ENCODE results near the gene MXD1. TPM values are rescaled to one million over a fixed set of nuclear protein-coding genes. Genes with fewer than 3 reads are reported as not detected.

MXD1 gene
- total RNA-seq, 2 donors from 2014 or later: 0.73 to 5.5 TPM

DNA sequence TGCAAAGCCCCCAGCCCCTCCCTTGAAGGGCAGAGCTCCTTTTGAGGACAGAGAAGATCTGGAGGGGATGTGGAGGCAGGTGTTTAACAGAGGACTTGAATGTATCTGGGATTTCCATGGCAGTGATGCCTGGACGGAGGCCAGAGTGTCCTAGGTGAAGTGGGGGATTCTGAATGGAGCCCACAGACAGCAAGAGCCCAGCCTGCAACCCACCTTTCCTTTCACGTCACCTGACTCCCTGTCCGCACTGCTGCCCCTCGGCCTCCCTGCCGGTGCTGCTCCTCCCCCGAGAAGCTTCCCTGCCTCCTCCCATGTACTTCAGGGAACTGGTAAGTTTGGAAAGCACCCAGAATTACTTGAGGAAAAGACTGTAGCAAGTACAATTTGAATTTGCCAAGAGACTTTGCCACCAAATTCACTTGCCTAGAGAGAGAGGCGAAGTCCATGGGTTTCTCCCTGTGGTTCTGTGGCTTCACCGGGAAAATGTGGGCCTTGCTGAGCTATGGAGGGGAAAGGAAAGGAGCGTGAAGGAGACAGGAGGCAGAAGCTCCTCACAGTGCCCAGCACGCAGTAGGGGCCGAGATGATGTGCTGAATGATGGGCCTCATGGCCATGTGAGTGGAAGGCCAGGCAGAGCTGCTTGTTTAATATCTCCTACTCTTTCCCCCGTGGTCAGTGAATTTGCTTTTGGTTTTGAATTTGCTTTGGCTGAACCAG, 60.4 kb downstream of the MXD1 start:
- Mint-ChIP-seq H3K36me3 (ENCODE audit: low read depth) (no peaks in the 10 kb centered on the region), H3K4me3 (no peak overlapping the region), H3K27me3 (ENCODE audit: insufficient read depth) (peaks cover 4% of the 10 kb centered on the region), H3K4me1 (peaks cover 19% of the 10 kb centered on the region), H3K27ac (no peak overlapping the region), H3K9me3 (peaks cover under 1% of the 10 kb centered on the region)
- no peaks in the 10 kb centered on the region for H3K36me3 ChIP-seq (ENCODE audit: control insufficient read depth, insufficient read depth, low read length)
- H3K4me3 ChIP-seq (ENCODE audit: low read length): no peak overlapping the region
- H3K9me3 ChIP-seq (ENCODE audit: control insufficient read depth, low read length): no peaks in the 10 kb centered on the region
- DNase-seq: no peak
- TF ChIP-seq, protein P1, sequence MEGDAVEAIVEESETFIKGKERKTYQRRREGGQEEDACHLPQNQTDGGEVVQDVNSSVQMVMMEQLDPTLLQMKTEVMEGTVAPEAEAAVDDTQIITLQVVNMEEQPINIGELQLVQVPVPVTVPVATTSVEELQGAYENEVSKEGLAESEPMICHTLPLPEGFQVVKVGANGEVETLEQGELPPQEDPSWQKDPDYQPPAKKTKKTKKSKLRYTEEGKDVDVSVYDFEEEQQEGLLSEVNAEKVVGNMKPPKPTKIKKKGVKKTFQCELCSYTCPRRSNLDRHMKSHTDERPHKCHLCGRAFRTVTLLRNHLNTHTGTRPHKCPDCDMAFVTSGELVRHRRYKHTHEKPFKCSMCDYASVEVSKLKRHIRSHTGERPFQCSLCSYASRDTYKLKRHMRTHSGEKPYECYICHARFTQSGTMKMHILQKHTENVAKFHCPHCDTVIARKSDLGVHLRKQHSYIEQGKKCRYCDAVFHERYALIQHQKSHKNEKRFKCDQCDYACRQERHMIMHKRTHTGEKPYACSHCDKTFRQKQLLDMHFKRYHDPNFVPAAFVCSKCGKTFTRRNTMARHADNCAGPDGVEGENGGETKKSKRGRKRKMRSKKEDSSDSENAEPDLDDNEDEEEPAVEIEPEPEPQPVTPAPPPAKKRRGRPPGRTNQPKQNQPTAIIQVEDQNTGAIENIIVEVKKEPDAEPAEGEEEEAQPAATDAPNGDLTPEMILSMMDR (conservative IDR thresholded peaks at IDR 0.05): no peak
- 88 to 98% methylated on average over 8 to 12 of the region's 12 CpGs for WGBS, 2 experiments (ENCODE audit: insufficient coverage in 1 of 2, insufficient read length in 1 of 2)
- no peak overlapping the region for H3K9ac ChIP-seq (ENCODE audit: extremely low read depth, low read length, poor library complexity, severe bottlenecking)
- H3K4me1 ChIP-seq (ENCODE audit: control insufficient read depth, insufficient read depth, low read length): no peaks in the 10 kb centered on the region
- no peaks in the 10 kb centered on the region for H3K27me3 ChIP-seq (ENCODE audit: control insufficient read depth, insufficient read depth, low read length, poor library complexity, severe bottlenecking)
- no peak overlapping the region for H3K27ac ChIP-seq (ENCODE audit: low read depth, low read length)

- peaks cover 4% of the 10 kb centered on the region for H3K27me3 Mint-ChIP-seq (ENCODE audit: insufficient read depth)
- TF ChIP-seq, protein P1 (conservative IDR thresholded peaks at IDR 0.05): no peak
- H3K4me1 Mint-ChIP-seq: peaks cover 19% of the 10 kb centered on the region
- DNase-seq: no peak
- no peak overlapping the region for H3K4me3 Mint-ChIP-seq
- Histone ChIP-seq H3K4me1 (ENCODE audit: control insufficient read depth, insufficient read depth, low read length) (no peaks in the 10 kb centered on the region), H3K9me3 (ENCODE audit: control insufficient read depth, low read length) (no peaks in the 10 kb centered on the region), H3K27ac (ENCODE audit: low read depth, low read length) (no peak overlapping the region), H3K9ac (ENCODE audit: extremely low read depth, low read length, poor library complexity, severe bottlenecking) (no peak overlapping the region), H3K27me3 (ENCODE audit: control insufficient read depth, insufficient read depth, low read length, poor library complexity, severe bottlenecking) (no peaks in the 10 kb centered on the region), H3K4me3 (ENCODE audit: low read length) (no peak overlapping the region), H3K36me3 (ENCODE audit: control insufficient read depth, insufficient read depth, low read length) (no peaks in the 10 kb centered on the region)
- H3K9me3 Mint-ChIP-seq: no peaks in the 10 kb centered on the region
- H3K27ac Mint-ChIP-seq: no peak overlapping the region
- WGBS, 2 experiments (ENCODE audit: insufficient coverage in 1 of 2, insufficient read length in 1 of 2): 93 to 96% methylated on average over 8 to 13 of the region's 13 CpGs
- no peaks in the 10 kb centered on the region for H3K36me3 Mint-ChIP-seq (ENCODE audit: low read depth)
Measured at GRCh38 chr2:69975853-69976462, 61.0 kb downstream of the MXD1 start.

- Mint-ChIP-seq H3K36me3 (ENCODE audit: low read depth) (no peaks in the 10 kb centered on the region), H3K27me3 (ENCODE audit: insufficient read depth) (peaks cover 4% of the 10 kb centered on the region), H3K4me1 (peaks cover 19% of the 10 kb centered on the region), H3K4me3 (no peak overlapping the region), H3K27ac (no peak overlapping the region), H3K9me3 (no peaks in the 10 kb centered on the region)
- Histone ChIP-seq H3K4me3 (ENCODE audit: low read length) (no peak overlapping the region), H3K27me3 (ENCODE audit: control insufficient read depth, insufficient read depth, low read length, poor library complexity, severe bottlenecking) (no peaks in the 10 kb centered on the region), H3K27ac (ENCODE audit: low read depth, low read length) (no peak overlapping the region), H3K36me3 (ENCODE audit: control insufficient read depth, insufficient read depth, low read length) (no peaks in the 10 kb centered on the region), H3K9ac (ENCODE audit: extremely low read depth, low read length, poor library complexity, severe bottlenecking) (no peak overlapping the region), H3K4me1 (ENCODE audit: control insufficient read depth, insufficient read depth, low read length) (no peaks in the 10 kb centered on the region), H3K9me3 (ENCODE audit: control insufficient read depth, low read length) (no peaks in the 10 kb centered on the region)
- TF ChIP-seq, protein P1 (conservative IDR thresholded peaks at IDR 0.05): no peak
- no peak for DNase-seq
- WGBS, 2 experiments (ENCODE audit: insufficient coverage in 1 of 2, insufficient read length in 1 of 2): 86 to 96% methylated on average over 8 of the region's 8 CpGs
Measured at GRCh38 chr2:69977186-69977585, 62.3 kb downstream of the MXD1 start.
